Liver (tissue), 9 donors: ENCODE measurements around the gene CSNK1G1. TPM values are rescaled to one million over a fixed set of nuclear protein-coding genes. Genes with fewer than 3 reads are reported as not detected.

ENCODE experiments used
- DNase-seq: peaks from one replicate; pipeline ENCODE4 v3.0.0-alpha.2; 2017; ENCODE audit warnings: low spot score
- H3K27ac ChIP-seq, 2 donors: one replicate each; pipeline ENCODE4 v1.7.0; 2013; ENCODE audit warnings: inconsistent platforms in 2 of 2, low read length in 2 of 2, control low read depth in 1 of 2, low read depth in 1 of 2, mild to moderate bottlenecking in 1 of 2
- H3K27me3 ChIP-seq, 4 donors: one replicate each; pipeline versions ENCODE4 v1.6.1 to v1.7.0; 2013; ENCODE audit warnings: low read length in 3 of 4, inconsistent platforms in 1 of 4, mild to moderate bottlenecking in 1 of 4, moderate library complexity in 1 of 4; ENCODE audit not compliant: control insufficient read depth in 4 of 4, insufficient read depth in 4 of 4
- H3K36me3 ChIP-seq, 4 donors: one replicate each; pipeline versions ENCODE4 v1.6.1 to v1.7.0; 2013; ENCODE audit warnings: low read length in 3 of 4, mild to moderate bottlenecking in 3 of 4, low read depth in 1 of 4, moderate library complexity in 1 of 4; ENCODE audit not compliant: control insufficient read depth in 4 of 4, insufficient read depth in 3 of 4
- H3K4me1 ChIP-seq, 4 donors: one replicate each; pipeline versions ENCODE4 v1.6.1 to v1.7.0; 2013; ENCODE audit warnings: low read length in 3 of 4, mild to moderate bottlenecking in 3 of 4, moderate library complexity in 1 of 4; ENCODE audit not compliant: control insufficient read depth in 4 of 4, insufficient read depth in 4 of 4
- H3K4me3 ChIP-seq, 3 donors: one replicate each; pipeline versions ENCODE4 v1.6.1 to v1.7.0; 2013; ENCODE audit warnings: low read length in 3 of 3, control low read depth in 1 of 3, low read depth in 1 of 3, mild to moderate bottlenecking in 1 of 3
- H3K9ac ChIP-seq, 2 donors: one replicate each; pipeline ENCODE4 v1.7.0; 2013; ENCODE audit warnings: low read length in 2 of 2, mild to moderate bottlenecking in 2 of 2, moderate library complexity in 2 of 2, control low read depth in 1 of 2, low read depth in 1 of 2
- H3K9me3 ChIP-seq, 4 donors: one replicate each; pipeline versions ENCODE4 v1.6.1 to v1.7.0; 2013; ENCODE audit warnings: low read length in 3 of 4; ENCODE audit not compliant: control insufficient read depth in 4 of 4
- ATF3 ChIP-seq: IDR thresholded peaks from 2 replicates; pipeline ENCODE4 v1.6.1; 2016; ENCODE audit warnings: antibody characterized with exemption
- EGR1 ChIP-seq, 2 donors: IDR thresholded peaks; 2 replicates each; pipeline ENCODE4 v1.6.1; 2016 to 2018; ENCODE audit warnings: antibody characterized with exemption in 2 of 2, low read depth in 2 of 2
- FOXA1 ChIP-seq: IDR thresholded peaks from 2 replicates; pipeline ENCODE4 v1.6.1; 2016; ENCODE audit warnings: antibody characterized with exemption
- FOXA2 ChIP-seq: IDR thresholded peaks from 2 replicates; pipeline ENCODE4 v1.6.1; 2016; ENCODE audit warnings: antibody characterized with exemption
- GABPA ChIP-seq, 2 donors: IDR thresholded peaks in 1 of 2; conservative IDR thresholded peaks in 1 of 2; 2 replicates each; pipeline ENCODE4 v1.6.1; 2016; ENCODE audit warnings: antibody characterized with exemption in 2 of 2, mild to moderate bottlenecking in 1 of 2, moderate library complexity in 1 of 2
- HNF4A ChIP-seq, 2 donors: conservative IDR thresholded peaks; 2 replicates each; pipeline ENCODE4 v1.6.1; 2016; ENCODE audit warnings: antibody characterized with exemption in 2 of 2, mild to moderate bottlenecking in 2 of 2
- HNF4G ChIP-seq: IDR thresholded peaks from 2 replicates; pipeline ENCODE4 v1.6.1; 2016; ENCODE audit warnings: antibody characterized with exemption
- RAD21 ChIP-seq, 2 donors: IDR thresholded peaks; 2 replicates each; pipeline ENCODE4 v1.6.1; 2016; ENCODE audit warnings: antibody characterized with exemption in 2 of 2, mild to moderate bottlenecking in 2 of 2
- RXRA ChIP-seq, 2 donors: IDR thresholded peaks; 2 replicates each; pipeline ENCODE4 v1.6.1; 2017 to 2018; ENCODE audit warnings: antibody characterized with exemption in 2 of 2, mild to moderate bottlenecking in 1 of 2
- SP1 ChIP-seq: IDR thresholded peaks from 2 replicates; pipeline ENCODE4 v1.6.1; 2018; ENCODE audit warnings: antibody characterized with exemption, mild to moderate bottlenecking
- TAF1 ChIP-seq: conservative IDR thresholded peaks from 2 replicates; pipeline ENCODE4 v1.6.1; 2016; ENCODE audit warnings: antibody characterized with exemption, mild to moderate bottlenecking
- YY1 ChIP-seq: IDR thresholded peaks from 2 replicates; pipeline ENCODE4 v1.6.1; 2016; ENCODE audit warnings: antibody characterized with exemption, mild to moderate bottlenecking
- ZBTB33 ChIP-seq: IDR thresholded peaks from 2 replicates; pipeline ENCODE4 v1.6.1; 2016; ENCODE audit warnings: antibody characterized with exemption
- WGBS: extraction: QIAGEN DNeasy Blood & Tissue Kit; methylation state at CpG from one replicate; pipeline ENCODE4 v1.1.7; 2013; 5-methylcytosine and 5-hydroxymethylcytosine counted together
- polyA plus RNA-seq, 2 donors: library from polyadenylated mRNA; stranded (reverse) in 1 of 2; unstranded in 1 of 2; fragments of 200-250 nt in 1 of 2; fragments of >200 nt in 1 of 2; fragmentation: Nextera tagmentation in 1 of 2; extraction: Ambion mirVana in 1 of 2; gene quantifications; one replicate each; pipeline versions ENCODE4 v1.2.1 to v1.2.3, GENCODE V29; 2013 to 2015
- total RNA-seq, 2 donors: library from RNA; depleted of rRNA; stranded (reverse); fragments of >200 nt; gene quantifications; one replicate each; pipeline ENCODE4 v1.2.3, GENCODE V29; 2014
- TF ChIP-seq, protein P1 (sequence below): fragments of 150-350 bp; IDR thresholded peaks from 2 replicates; pipeline ENCODE4 v1.5.1; 2017; ENCODE audit warnings: improper control_type of control experiment, low read depth, low read length; ENCODE audit not compliant: missing input control
- TF ChIP-seq, protein P2 (sequence below): IDR thresholded peaks from 2 replicates; pipeline ENCODE4 v1.6.1; 2016; ENCODE audit warnings: antibody characterized with exemption
- donor health status: healthy.
- donor health status: healthy.
- donor health status: healthy.
- donor health status: healthy.
- donor health status: healthy.

The CSNK1G1 gene
- total and polyA plus RNA-seq, 4 donors: 1.7 to 9.1 (median 5.8) TPM

- H3K9me3 ChIP-seq: no peaks in the 10 kb centered on the region
- peak; percentile 79 for DNase-seq
- no peaks in the 10 kb centered on the region for H3K27me3 ChIP-seq
- H3K27ac ChIP-seq: no peak overlapping the region
- TF ChIP-seq FOXA1: no peak
- no peak for TF ChIP-seq GABPA (IDR thresholded peaks at IDR 0.05 in 1 of 2, conservative IDR thresholded peaks at IDR 0.05 in 1 of 2)
- no peak for TF ChIP-seq EGR1 (IDR thresholded peaks at IDR 0.05; ENCODE audit: low read depth in 2 of 2)
- no peak for TF ChIP-seq RAD21 (IDR thresholded peaks at IDR 0.05)
- TF ChIP-seq HNF4G: no peak
- TF ChIP-seq YY1: no peak
- TF ChIP-seq HNF4A (conservative IDR thresholded peaks at IDR 0.05): no peak
- TF ChIP-seq ZBTB33: no peak
- TF ChIP-seq, protein P1, sequence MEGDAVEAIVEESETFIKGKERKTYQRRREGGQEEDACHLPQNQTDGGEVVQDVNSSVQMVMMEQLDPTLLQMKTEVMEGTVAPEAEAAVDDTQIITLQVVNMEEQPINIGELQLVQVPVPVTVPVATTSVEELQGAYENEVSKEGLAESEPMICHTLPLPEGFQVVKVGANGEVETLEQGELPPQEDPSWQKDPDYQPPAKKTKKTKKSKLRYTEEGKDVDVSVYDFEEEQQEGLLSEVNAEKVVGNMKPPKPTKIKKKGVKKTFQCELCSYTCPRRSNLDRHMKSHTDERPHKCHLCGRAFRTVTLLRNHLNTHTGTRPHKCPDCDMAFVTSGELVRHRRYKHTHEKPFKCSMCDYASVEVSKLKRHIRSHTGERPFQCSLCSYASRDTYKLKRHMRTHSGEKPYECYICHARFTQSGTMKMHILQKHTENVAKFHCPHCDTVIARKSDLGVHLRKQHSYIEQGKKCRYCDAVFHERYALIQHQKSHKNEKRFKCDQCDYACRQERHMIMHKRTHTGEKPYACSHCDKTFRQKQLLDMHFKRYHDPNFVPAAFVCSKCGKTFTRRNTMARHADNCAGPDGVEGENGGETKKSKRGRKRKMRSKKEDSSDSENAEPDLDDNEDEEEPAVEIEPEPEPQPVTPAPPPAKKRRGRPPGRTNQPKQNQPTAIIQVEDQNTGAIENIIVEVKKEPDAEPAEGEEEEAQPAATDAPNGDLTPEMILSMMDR: no peak
- no peak for TF ChIP-seq TAF1
- no peaks in the 10 kb centered on the region for H3K4me1 ChIP-seq
- WGBS: 86% methylated on average over 9 of the region's 9 CpGs
- peaks cover 25 to 85% (median 74%) of the 10 kb centered on the region in 4 donors for H3K36me3 ChIP-seq
- no peak overlapping the region for H3K4me3 ChIP-seq
- H3K9ac ChIP-seq: no peak overlapping the region
Observed at GRCh38 chr15:64134345-64134829, 221.6 kb downstream of the CSNK1G1 start.

DNA sequence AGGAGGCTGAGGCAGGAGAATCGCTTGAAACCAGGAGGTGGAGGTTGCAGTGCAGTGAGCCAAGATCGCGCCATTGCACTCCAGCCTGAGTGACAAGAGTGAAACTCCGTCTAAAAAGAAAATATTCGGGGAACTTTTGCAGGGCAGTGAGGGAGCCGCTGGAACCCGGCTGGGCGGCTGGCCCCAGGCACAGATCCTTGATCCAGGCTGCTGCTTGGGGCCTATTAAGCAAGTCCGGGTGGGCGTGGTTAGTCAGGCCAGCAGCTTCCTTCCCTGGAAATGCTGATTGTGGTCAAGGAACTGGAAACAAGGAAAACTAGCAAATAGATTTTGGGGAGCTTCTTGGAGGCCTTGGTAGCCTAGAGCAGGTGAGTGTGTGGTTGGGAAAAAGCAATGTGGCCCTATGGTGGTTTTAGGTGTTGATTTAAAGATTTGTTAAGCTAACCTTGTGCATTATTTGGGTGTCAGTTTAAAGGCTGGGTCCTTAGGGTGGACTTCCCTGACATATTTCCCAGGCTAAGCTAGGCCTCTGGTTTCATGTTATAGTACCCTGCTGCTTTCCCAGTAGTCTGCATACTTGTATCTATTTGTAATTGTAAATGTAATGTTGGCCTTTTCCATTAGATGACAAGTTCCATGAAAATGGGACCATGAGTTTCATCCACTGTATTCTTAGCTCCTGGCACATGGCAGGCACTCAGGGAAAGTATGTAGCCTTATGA, 222.2 kb downstream of the CSNK1G1 start:
- no peak for DNase-seq
- peaks cover 25 to 87% (median 75%) of the 10 kb centered on the region in 4 donors for H3K36me3 ChIP-seq
- TF ChIP-seq SP1 (no peak), EGR1 (IDR thresholded peaks at IDR 0.05; ENCODE audit: low read depth in 2 of 2) (no peak), RXRA (IDR thresholded peaks at IDR 0.05) (no peak), ATF3 (no peak)
- no peak overlapping the region for H3K27ac ChIP-seq
- no peak overlapping the region for H3K9ac ChIP-seq
- no peaks in the 10 kb centered on the region for H3K4me1 ChIP-seq
- H3K9me3 ChIP-seq: no peaks in the 10 kb centered on the region
- H3K27me3 ChIP-seq: no peaks in the 10 kb centered on the region
- no peak overlapping the region for H3K4me3 ChIP-seq
- WGBS: 91% methylated on average over 10 of the region's 10 CpGs

DNA sequence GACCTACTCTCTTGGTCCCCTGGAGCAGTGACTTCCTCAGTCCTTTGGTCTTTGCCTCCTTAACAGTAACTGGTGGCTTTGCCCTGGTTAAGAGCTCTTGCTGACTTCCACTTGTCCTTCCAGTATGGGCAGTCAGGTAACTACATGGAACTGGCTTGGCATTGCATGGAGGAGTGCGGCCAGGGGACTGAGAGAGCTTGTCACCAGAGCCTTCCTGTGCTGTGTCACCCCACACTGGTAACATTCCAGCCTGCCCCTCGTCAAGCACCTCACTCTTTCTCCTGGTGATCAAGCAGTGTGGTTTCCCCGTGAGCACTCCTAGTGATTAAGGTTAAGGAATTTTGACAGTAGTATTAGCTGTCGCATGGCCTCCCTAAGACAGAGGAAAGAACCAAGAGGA, 223.8 kb downstream of the CSNK1G1 start:
- Histone ChIP-seq H3K9me3 (no peaks in the 10 kb centered on the region), H3K36me3 (peaks cover 23 to 87% (median 77%) of the 10 kb centered on the region in 4 donors), H3K4me3 (no peak overlapping the region), H3K4me1 (no peaks in the 10 kb centered on the region), H3K27ac (no peak overlapping the region), H3K9ac (no peak overlapping the region), H3K27me3 (no peaks in the 10 kb centered on the region)
- 97% methylated on average over 4 of the region's 4 CpGs for WGBS
- no peak for TF ChIP-seq EGR1 (IDR thresholded peaks at IDR 0.05; ENCODE audit: low read depth in 2 of 2)
- no peak for TF ChIP-seq FOXA1
- TF ChIP-seq, protein P1: no peak
- TF ChIP-seq HNF4A (conservative IDR thresholded peaks at IDR 0.05): no peak
- TF ChIP-seq, protein P2, sequence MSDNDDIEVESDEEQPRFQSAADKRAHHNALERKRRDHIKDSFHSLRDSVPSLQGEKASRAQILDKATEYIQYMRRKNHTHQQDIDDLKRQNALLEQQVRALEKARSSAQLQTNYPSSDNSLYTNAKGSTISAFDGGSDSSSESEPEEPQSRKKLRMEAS: no peak
- no peak for TF ChIP-seq RXRA (IDR thresholded peaks at IDR 0.05)
- no peak for TF ChIP-seq GABPA (IDR thresholded peaks at IDR 0.05 in 1 of 2, conservative IDR thresholded peaks at IDR 0.05 in 1 of 2)
- no peak for TF ChIP-seq FOXA2
- TF ChIP-seq SP1: no peak
- TF ChIP-seq RAD21 (IDR thresholded peaks at IDR 0.05): no peak
- no peak for TF ChIP-seq TAF1
- DNase-seq: no peak
